Chondrocyte (in vitro differentiated cells): ENCODE results near the gene SLC41A1. TPM values are rescaled to one million over a fixed set of nuclear protein-coding genes. Genes with fewer than 3 reads are reported as not detected.

Experiments
- DNase-seq: peaks from one replicate; pipeline ENCODE4 v3.0.0; 2021; ENCODE audit warnings: mixed read lengths, low spot score
- H3K27ac Mint-ChIP-seq: one replicate; pipeline ENCODE4 v1.8.0; 2021; ENCODE audit warnings: mild to moderate bottlenecking, moderate library complexity, mixed read lengths; ENCODE audit not compliant: unreplicated experiment
- H3K27me3 Mint-ChIP-seq: 2 replicates; pipeline ENCODE4 v1.8.0; 2021; ENCODE audit warnings: low read depth, mixed read lengths
- H3K36me3 Mint-ChIP-seq: 2 replicates; pipeline ENCODE4 v1.8.0; 2021; ENCODE audit warnings: low read depth, mixed read lengths
- H3K4me1 Mint-ChIP-seq: 2 replicates; pipeline ENCODE4 v1.8.0; 2021; ENCODE audit warnings: low read depth, mild to moderate bottlenecking, mixed read lengths
- H3K4me3 Mint-ChIP-seq: one replicate; pipeline ENCODE4 v1.8.0; 2021; ENCODE audit warnings: mild to moderate bottlenecking, moderate library complexity, mixed read lengths; ENCODE audit not compliant: unreplicated experiment
- H3K9me3 Mint-ChIP-seq: 2 replicates; pipeline ENCODE4 v1.8.0; 2021; ENCODE audit warnings: low read depth, mixed read lengths
- CTCF ChIP-seq: fragments of 200-600 bp; sonication (generic); IDR thresholded peaks from 2 replicates; pipeline ENCODE4 v1.5.0; 2021; ENCODE audit warnings: antibody characterized with exemption, mild to moderate bottlenecking, moderate library complexity
- total RNA-seq: library from RNA; stranded (reverse); gene quantifications from 3 replicates; pipeline ENCODE4 v1.2.1, GENCODE V29; 2021

The SLC41A1 gene
- total RNA-seq, 1 donor from 2014 or later = 23.5 TPM

GRCh38 chr1:205809942-205810345 lies 3.1 kb downstream of the SLC41A1 start:
- H3K4me3 Mint-ChIP-seq = no peak overlapping the region
- no peak overlapping the region for H3K27ac Mint-ChIP-seq
- H3K9me3 Mint-ChIP-seq = no peaks in the 10 kb centered on the region
- DNase-seq = no peak
- H3K36me3 Mint-ChIP-seq = peaks cover 6% of the 10 kb centered on the region
- H3K4me1 Mint-ChIP-seq = peaks cover 52% of the 10 kb centered on the region
- no peak for TF ChIP-seq CTCF
- no peaks in the 10 kb centered on the region for H3K27me3 Mint-ChIP-seq

- Mint-ChIP-seq H3K9me3 (no peaks in the 10 kb centered on the region), H3K4me1 (peaks cover 49% of the 10 kb centered on the region), H3K36me3 (peaks cover 8% of the 10 kb centered on the region), H3K27me3 (no peaks in the 10 kb centered on the region), H3K4me3 (no peak overlapping the region), H3K27ac (no peak overlapping the region)
- no peak for DNase-seq
- TF ChIP-seq CTCF = no peak
Observed at GRCh38 chr1:205809469-205809868, 3.5 kb downstream of the SLC41A1 start.

GRCh38 chr1:205805082-205805711 lies 7.8 kb downstream of the SLC41A1 start:
- H3K4me1 Mint-ChIP-seq = peaks cover 21% of the 10 kb centered on the region
- H3K27ac Mint-ChIP-seq = no peak overlapping the region
- TF ChIP-seq CTCF = no peak
- H3K36me3 Mint-ChIP-seq = peaks cover 8% of the 10 kb centered on the region
- H3K27me3 Mint-ChIP-seq = no peaks in the 10 kb centered on the region
- no peaks in the 10 kb centered on the region for H3K9me3 Mint-ChIP-seq
- H3K4me3 Mint-ChIP-seq = no peak overlapping the region
- no peak for DNase-seq

GRCh38 chr1:205804605-205805004 lies 8.4 kb downstream of the SLC41A1 start:
- peaks cover 21% of the 10 kb centered on the region for H3K4me1 Mint-ChIP-seq
- no peak for DNase-seq
- no peak overlapping the region for H3K27ac Mint-ChIP-seq
- H3K27me3 Mint-ChIP-seq = no peaks in the 10 kb centered on the region
- no peak overlapping the region for H3K4me3 Mint-ChIP-seq
- H3K36me3 Mint-ChIP-seq = peaks cover 10% of the 10 kb centered on the region
- no peaks in the 10 kb centered on the region for H3K9me3 Mint-ChIP-seq
- no peak for TF ChIP-seq CTCF

- Mint-ChIP-seq H3K27me3 (no peaks in the 10 kb centered on the region), H3K27ac (no peak overlapping the region), H3K36me3 (peaks cover 10% of the 10 kb centered on the region), H3K9me3 (no peaks in the 10 kb centered on the region), H3K4me1 (peaks cover 18% of the 10 kb centered on the region), H3K4me3 (no peak overlapping the region)
- no peak for TF ChIP-seq CTCF
- no peak for DNase-seq
Observed at GRCh38 chr1:205803986-205804385, 9.0 kb downstream of the SLC41A1 start.
